GM21367 (cell line): Measurements from ENCODE around the gene CCNG2.

ENCODE experiments used
- ATAC-seq: cut with Tn5 transposase; IDR thresholded peaks from one replicate; pipeline ENCODE4 v1.9.1; 2021; ENCODE audit not compliant: unreplicated experiment

Gene CCNG2

GRCh38 chr4:77146186-77147078 is 10.6 kb upstream of the CCNG2 start:
- no peak for ATAC-seq

- ATAC-seq = no peak
These were observed 9.8 kb upstream of the CCNG2 start for GRCh38 chr4:77147079-77147782.

- no peak for ATAC-seq
These were observed 8.9 kb upstream of the CCNG2 start for GRCh38 chr4:77148078-77148477.

GRCh38 chr4:77149789-77150188 is 7.2 kb upstream of the CCNG2 start:
- ATAC-seq = no peak

- ATAC-seq = no peak
These were observed 5.8 kb upstream of the CCNG2 start for GRCh38 chr4:77151241-77151640.

GRCh38 chr4:77152421-77152820 is 4.6 kb upstream of the CCNG2 start:
- ATAC-seq = no peak

GRCh38 chr4:77153006-77153405 is 4.0 kb upstream of the CCNG2 start:
- ATAC-seq = no peak

- ATAC-seq = no peak
These were observed 2.9 kb upstream of the CCNG2 start for GRCh38 chr4:77154065-77154464.

- ATAC-seq = no peak
These were observed 2.1 kb upstream of the CCNG2 start for GRCh38 chr4:77154761-77155499.

GRCh38 chr4:77155631-77156452 is 1.2 kb upstream of the CCNG2 start:
- no peak for ATAC-seq

- peak; percentile 81 for ATAC-seq
These were observed 485 bp upstream of the CCNG2 start for GRCh38 chr4:77156533-77156911.

GRCh38 chr4:77157859-77158486 is 966 bp downstream of the CCNG2 start:
- peak; percentile 66 for ATAC-seq

- no peak for ATAC-seq
These were observed 1.5 kb downstream of the CCNG2 start for GRCh38 chr4:77158487-77158861.

- ATAC-seq = no peak
These were observed 2.8 kb downstream of the CCNG2 start for GRCh38 chr4:77159806-77160205.

GRCh38 chr4:77163641-77164040 is 6.6 kb downstream of the CCNG2 start:
- no peak for ATAC-seq

- no peak for ATAC-seq
These were observed 10.2 kb downstream of the CCNG2 start for GRCh38 chr4:77167173-77167572.

- no peak for ATAC-seq
These were observed 10.9 kb downstream of the CCNG2 start for GRCh38 chr4:77167866-77168265.

GRCh38 chr4:77169481-77169880 is 12.5 kb downstream of the CCNG2 start:
- ATAC-seq = no peak

- no peak for ATAC-seq
These were observed 13.9 kb downstream of the CCNG2 start for GRCh38 chr4:77170926-77171325.

- ATAC-seq = no peak
These were observed 15.3 kb downstream of the CCNG2 start for GRCh38 chr4:77172336-77172735.
